Thoracic aorta (tissue), 2 donors: ENCODE data around the gene CDH20. TPM values are rescaled to one million over a fixed set of nuclear protein-coding genes. Genes with fewer than 3 reads are reported as not detected.

Source experiments
- ATAC-seq: fragments of 150-250 bp; one replicate; pipeline ENCODE4 v1.8.0; 2017; ENCODE audit warnings: low read depth; ENCODE audit not compliant: insufficient number of reproducible peaks, low FRiP score
- DNase-seq: peaks from one replicate; pipeline ENCODE4 v3.0.0-alpha.2; 2020; ENCODE audit warnings: low spot score
- H3K27ac ChIP-seq, 2 donors: fragments of 200-600 bp; sonication (generic); 1 replicate in 1 of 2; 2 replicates in 1 of 2; pipeline ENCODE4 v1.5.1; 2016; ENCODE audit warnings: mild to moderate bottlenecking in 2 of 2, moderate library complexity in 2 of 2
- H3K27me3 ChIP-seq: fragments of 200-600 bp; sonication (generic); replicated peaks from 2 replicates; pipeline ENCODE4 v1.6.0; 2016; ENCODE audit warnings: mild to moderate bottlenecking; ENCODE audit not compliant: insufficient read depth
- H3K36me3 ChIP-seq: fragments of 200-600 bp; sonication (generic); one replicate; pipeline ENCODE4 v1.5.1; 2016
- H3K4me1 ChIP-seq, 2 donors: fragments of 200-600 bp; sonication (generic); 1 replicate in 1 of 2; 2 replicates in 1 of 2; pipeline versions ENCODE4 v1.5.1 to v1.6.0; 2016; ENCODE audit warnings: low read depth in 2 of 2, mild to moderate bottlenecking in 1 of 2; ENCODE audit not compliant: control insufficient read depth in 1 of 2
- H3K4me3 ChIP-seq: fragments of 200-600 bp; sonication (generic); 2 replicates; pipeline ENCODE4 v1.5.1; 2016; ENCODE audit warnings: mild to moderate bottlenecking
- H3K9me3 ChIP-seq: fragments of 200-600 bp; sonication (generic); 2 replicates; pipeline ENCODE4 v1.5.1; 2016
- total RNA-seq, 2 donors: library from RNA; depleted of rRNA; stranded (reverse); fragments of >200 nt; gene quantifications; one replicate each; pipeline versions ENCODE4 v1.1.0 to v1.2.3, GENCODE V29; 2016
- TF ChIP-seq, protein P1 (sequence below): fragments of 200-600 bp; sonication (generic); IDR thresholded peaks from one replicate; pipeline ENCODE4 v1.5.1; 2019; ENCODE audit warnings: antibody characterized with exemption

Gene CDH20
- total RNA-seq, 2 donors from 2014 or later = 0.54 TPM; not detected in 1

DNA sequence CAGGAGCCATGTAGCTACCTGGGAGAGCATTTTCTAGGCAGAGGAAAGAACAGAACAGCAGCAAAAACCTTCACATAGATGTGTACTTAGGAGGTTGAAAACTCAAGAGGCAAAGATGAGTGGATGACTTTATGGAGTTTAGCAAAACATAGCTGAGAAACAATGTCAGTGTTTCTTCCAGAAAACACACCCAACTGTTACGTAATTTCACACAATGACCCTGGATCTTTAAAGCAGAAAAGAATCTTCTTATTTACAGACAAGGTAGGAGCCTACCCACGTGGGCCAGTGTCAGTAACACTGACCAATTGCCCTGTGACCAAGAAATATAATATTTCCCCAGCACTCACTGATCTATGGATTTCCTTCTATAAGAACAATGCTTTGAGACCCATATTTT is 254.6 kb downstream of the CDH20 start:
- no peak for DNase-seq
- no peaks in the 10 kb centered on the region for H3K36me3 ChIP-seq
- H3K27ac ChIP-seq = no peak overlapping the region
- H3K9me3 ChIP-seq = no peaks in the 10 kb centered on the region
- no peaks in the 10 kb centered on the region for H3K27me3 ChIP-seq
- no peak for ATAC-seq
- no peak overlapping the region for H3K4me3 ChIP-seq
- TF ChIP-seq, protein P1, sequence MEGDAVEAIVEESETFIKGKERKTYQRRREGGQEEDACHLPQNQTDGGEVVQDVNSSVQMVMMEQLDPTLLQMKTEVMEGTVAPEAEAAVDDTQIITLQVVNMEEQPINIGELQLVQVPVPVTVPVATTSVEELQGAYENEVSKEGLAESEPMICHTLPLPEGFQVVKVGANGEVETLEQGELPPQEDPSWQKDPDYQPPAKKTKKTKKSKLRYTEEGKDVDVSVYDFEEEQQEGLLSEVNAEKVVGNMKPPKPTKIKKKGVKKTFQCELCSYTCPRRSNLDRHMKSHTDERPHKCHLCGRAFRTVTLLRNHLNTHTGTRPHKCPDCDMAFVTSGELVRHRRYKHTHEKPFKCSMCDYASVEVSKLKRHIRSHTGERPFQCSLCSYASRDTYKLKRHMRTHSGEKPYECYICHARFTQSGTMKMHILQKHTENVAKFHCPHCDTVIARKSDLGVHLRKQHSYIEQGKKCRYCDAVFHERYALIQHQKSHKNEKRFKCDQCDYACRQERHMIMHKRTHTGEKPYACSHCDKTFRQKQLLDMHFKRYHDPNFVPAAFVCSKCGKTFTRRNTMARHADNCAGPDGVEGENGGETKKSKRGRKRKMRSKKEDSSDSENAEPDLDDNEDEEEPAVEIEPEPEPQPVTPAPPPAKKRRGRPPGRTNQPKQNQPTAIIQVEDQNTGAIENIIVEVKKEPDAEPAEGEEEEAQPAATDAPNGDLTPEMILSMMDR = no peak
- H3K4me1 ChIP-seq = peaks cover 0 to 5% of the 10 kb centered on the region in 2 donors

DNA sequence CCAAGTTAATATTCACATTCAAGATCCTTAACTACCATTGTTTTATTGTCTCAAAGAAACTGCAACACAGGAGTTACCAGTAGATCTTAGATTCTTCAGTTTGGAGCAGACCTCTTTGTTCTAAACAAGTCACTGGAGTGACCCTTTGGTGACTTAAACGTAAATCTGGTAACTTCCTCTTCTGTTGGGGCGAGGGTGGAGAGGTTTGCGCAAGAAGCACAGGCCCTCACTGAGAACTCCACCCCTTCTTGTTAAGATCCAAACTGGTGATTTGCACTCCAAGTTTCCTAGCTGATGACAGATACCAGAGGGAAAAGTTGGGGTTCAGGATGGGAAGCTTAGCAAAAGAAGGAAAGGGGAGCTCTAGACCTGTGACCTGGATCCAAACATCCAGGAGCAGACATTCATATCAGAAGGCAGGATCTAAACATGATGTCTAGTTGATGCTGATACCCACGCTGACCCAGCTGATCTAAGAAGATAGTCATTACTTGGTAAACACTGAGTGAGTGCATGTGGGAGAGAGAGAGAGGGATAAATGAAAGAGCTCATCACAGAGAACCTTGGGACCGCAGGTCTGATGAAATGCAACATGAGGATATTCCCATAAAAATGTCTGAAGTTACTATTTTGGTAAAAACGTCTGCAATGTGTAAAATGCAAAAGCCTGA is 256.0 kb downstream of the CDH20 start:
- Histone ChIP-seq H3K27me3 (no peaks in the 10 kb centered on the region), H3K4me1 (peaks cover 0 to 5% of the 10 kb centered on the region in 2 donors), H3K36me3 (no peaks in the 10 kb centered on the region), H3K9me3 (no peaks in the 10 kb centered on the region), H3K27ac (no peak overlapping the region), H3K4me3 (no peak overlapping the region)
- ATAC-seq = no peak
- DNase-seq = no peak
- TF ChIP-seq, protein P1 = no peak

DNA sequence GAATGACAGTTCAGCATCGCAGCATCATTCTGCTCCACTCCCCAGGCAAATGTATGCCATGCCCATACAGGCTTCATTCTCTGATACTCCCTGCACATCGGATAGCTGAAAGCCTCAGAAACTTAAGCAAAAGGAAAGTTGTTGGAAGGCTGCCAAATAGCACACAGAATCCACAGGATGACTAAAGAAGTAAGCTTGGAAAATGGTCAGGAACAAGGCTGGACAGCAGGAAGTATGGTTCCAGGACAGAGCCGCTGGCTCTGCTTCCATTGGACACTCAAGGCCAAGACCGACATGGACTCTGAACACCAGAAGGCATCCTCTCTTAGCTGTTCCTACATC is 256.5 kb downstream of the CDH20 start:
- TF ChIP-seq, protein P1 = no peak
- Histone ChIP-seq H3K27ac (no peak overlapping the region), H3K4me1 (peaks cover 0 to 5% of the 10 kb centered on the region in 2 donors), H3K27me3 (no peaks in the 10 kb centered on the region), H3K36me3 (no peaks in the 10 kb centered on the region), H3K4me3 (no peak overlapping the region), H3K9me3 (no peaks in the 10 kb centered on the region)
- no peak for ATAC-seq
- no peak for DNase-seq

DNA sequence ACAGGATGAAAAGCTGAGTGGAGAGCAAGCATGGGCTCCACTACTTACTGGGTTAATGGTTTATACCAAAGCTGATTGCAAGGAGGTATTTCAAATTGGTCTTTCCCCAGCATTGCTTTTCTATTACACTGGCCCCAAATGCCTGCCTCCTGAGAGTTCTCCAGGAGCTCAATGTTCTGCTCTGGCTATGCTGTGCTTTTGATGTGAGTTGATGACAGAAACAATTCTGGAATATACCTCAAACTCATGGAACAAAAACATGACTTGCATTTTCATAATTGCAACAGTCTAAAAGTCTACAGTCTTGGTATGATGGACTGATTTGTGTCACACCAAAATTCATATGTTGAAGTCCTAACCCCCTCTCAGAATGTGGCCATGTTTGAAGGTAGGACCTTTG is 258.0 kb downstream of the CDH20 start:
- no peak overlapping the region for H3K27ac ChIP-seq
- H3K4me3 ChIP-seq = no peak overlapping the region
- DNase-seq = no peak
- no peaks in the 10 kb centered on the region for H3K36me3 ChIP-seq
- no peaks in the 10 kb centered on the region for H3K9me3 ChIP-seq
- H3K4me1 ChIP-seq = peaks cover 8 to 15% of the 10 kb centered on the region in 2 donors
- no peak for ATAC-seq
- H3K27me3 ChIP-seq = no peaks in the 10 kb centered on the region
- TF ChIP-seq, protein P1 = no peak

DNA sequence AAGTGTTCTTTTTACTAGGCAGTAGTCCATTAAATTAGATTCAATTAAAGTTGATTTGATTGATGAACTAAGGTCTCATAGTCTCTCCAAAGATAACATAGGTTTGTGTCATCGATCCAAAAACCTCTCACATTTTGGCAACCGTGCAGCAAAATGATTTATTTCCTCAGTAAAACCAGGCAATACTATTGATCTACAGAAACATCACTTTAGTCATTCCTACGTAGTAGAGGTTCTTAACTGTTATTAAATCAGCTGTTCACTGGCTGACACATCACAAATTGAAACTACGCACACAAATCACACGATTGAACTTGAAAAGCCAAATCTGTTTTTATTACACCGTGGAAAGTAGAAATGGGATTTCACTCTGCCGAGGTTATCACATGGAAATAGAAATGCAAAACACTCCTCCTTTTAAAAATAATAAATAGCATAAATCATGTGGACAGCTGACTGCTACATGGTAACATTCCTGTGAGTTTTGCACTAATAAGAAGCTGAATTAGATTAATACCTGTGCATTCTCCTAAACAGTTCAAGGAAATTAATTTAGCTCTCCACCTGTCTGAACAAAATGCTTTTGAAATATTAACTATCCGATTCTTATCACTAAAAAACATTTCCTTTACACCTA is 262.5 kb downstream of the CDH20 start:
- Histone ChIP-seq H3K4me3 (peak overlapping the region; percentile 59), H3K4me1 (peaks cover 8 to 14% of the 10 kb centered on the region in 2 donors), H3K27ac (peak overlapping the region in 1 of 2 donors; percentile 10), H3K9me3 (no peaks in the 10 kb centered on the region), H3K36me3 (no peaks in the 10 kb centered on the region), H3K27me3 (no peaks in the 10 kb centered on the region)
- TF ChIP-seq, protein P1 = no peak
- ATAC-seq = no peak
- DNase-seq = no peak
